Activated B cell treated with CpG ODN at 0.5 μM for 24 hours (primary cell): ENCODE results near the gene GBA2. TPM values are rescaled to one million over a fixed set of nuclear protein-coding genes. Genes with fewer than 3 reads are reported as not detected.

ENCODE experiments used
- ATAC-seq: fragments of 200-7000 bp; cut with Tn5 transposase; one replicate; pipeline ENCODE4 v1.10.0; 2021; ENCODE audit warnings: low read depth, mild to moderate bottlenecking, moderate library complexity
- CTCF ChIA-PET: fragments of 350-600 bp; sonication (Branson Sonifier 250); formaldehyde crosslinking; loops from one replicate; lab custom pipeline; 2021; ENCODE audit warnings: antibody characterized with exemption; lab: Charles Lee
- POLR2A ChIA-PET: fragments of 350-600 bp; sonication (Branson Sonifier 250); formaldehyde crosslinking; loops from one replicate; lab custom pipeline; 2021; ENCODE audit warnings: antibody characterized with exemption; lab: Charles Lee
- DNase-seq: peaks from one replicate; pipeline ENCODE4 v3.0.0; 2022
- H3K27ac Mint-ChIP-seq: one replicate; pipeline ENCODE4 v1.8.0; 2020; ENCODE audit warnings: mixed read lengths
- H3K27me3 Mint-ChIP-seq: one replicate; pipeline ENCODE4 v1.8.0; 2021; ENCODE audit warnings: mixed read lengths
- H3K36me3 Mint-ChIP-seq: one replicate; pipeline ENCODE4 v1.8.0; 2021; ENCODE audit warnings: low read depth, mixed read lengths
- H3K4me1 Mint-ChIP-seq: one replicate; pipeline ENCODE4 v1.8.0; 2021; ENCODE audit warnings: mixed read lengths
- H3K4me3 Mint-ChIP-seq: one replicate; pipeline ENCODE4 v1.8.0; 2020; ENCODE audit warnings: mild to moderate bottlenecking, mixed read lengths
- H3K9me3 Mint-ChIP-seq: one replicate; pipeline ENCODE4 v1.8.0; 2020; ENCODE audit warnings: mixed read lengths
- CTCF ChIP-seq: fragments of 200-600 bp; IDR thresholded peaks from one replicate; pipeline ENCODE4 v1.8.0; 2022; ENCODE audit warnings: antibody characterized with exemption, mild to moderate bottlenecking
- intact Hi-C: fragments of 100-400 bp; cut with micrococcal nuclease; formaldehyde crosslinking; loops from one replicate; pipeline ENCODE4 v1.15.1; 2024
- total RNA-seq: library from RNA; stranded (reverse); gene quantifications from 2 replicates; pipeline ENCODE4 v1.2.3, GENCODE V29; 2022

The GBA2 gene
- total RNA-seq, 1 donor from 2014 or later, result 104 TPM

GRCh38 chr9:35700031-35700430, 49.0 kb downstream of the GBA2 start:
- POLR2A ChIA-PET, result interaction anchor here (0.6 kb wide), 1 partner anchor 148 kb away, joined by 4 read pairs; no protein-coding TSS in a partner anchor
- Mint-ChIP-seq H3K4me3 (no peak overlapping the region), H3K36me3 (no peaks in the 10 kb centered on the region), H3K27me3 (no peaks in the 10 kb centered on the region), H3K4me1 (peaks cover 9% of the 10 kb centered on the region), H3K27ac (no peak overlapping the region), H3K9me3 (no peaks in the 10 kb centered on the region)
- TF ChIP-seq CTCF, result no peak
- intact Hi-C loops, result no loop called here
- no peak for ATAC-seq
- DNase-seq, result no peak
- CTCF ChIA-PET, result no interaction called here

GRCh38 chr9:35698231-35698630, 50.8 kb downstream of the GBA2 start:
- no peak for TF ChIP-seq CTCF
- H3K4me3 Mint-ChIP-seq, result no peak overlapping the region
- ChIA-PET POLR2A (no interaction called here), CTCF (interaction anchor here (1.5 to 4.6 kb wide), 4 partner anchors 41 to 94 kb away, joined by 3 to 41 read pairs (median 36); partner anchors contain the start of genes CCDC107, RMRP and TESK1)
- DNase-seq (no peak), ATAC-seq (no peak)
- H3K27me3 Mint-ChIP-seq, result no peaks in the 10 kb centered on the region
- no peaks in the 10 kb centered on the region for H3K9me3 Mint-ChIP-seq
- intact Hi-C loops, result no loop called here
- H3K4me1 Mint-ChIP-seq, result peaks cover 9% of the 10 kb centered on the region
- H3K27ac Mint-ChIP-seq, result no peak overlapping the region
- no peaks in the 10 kb centered on the region for H3K36me3 Mint-ChIP-seq

GRCh38 chr9:35697486-35697885, 51.5 kb downstream of the GBA2 start:
- no peaks in the 10 kb centered on the region for H3K36me3 Mint-ChIP-seq
- H3K4me1 Mint-ChIP-seq, result peaks cover 9% of the 10 kb centered on the region
- POLR2A ChIA-PET, result interaction anchor here (1.2 to 2.8 kb wide), 3 partner anchors 39 to 52 kb away, joined by 3 to 24 read pairs (median 7); partner anchors contain the start of genes CCDC107 and RMRP
- H3K9me3 Mint-ChIP-seq, result no peaks in the 10 kb centered on the region
- H3K27me3 Mint-ChIP-seq, result no peaks in the 10 kb centered on the region
- ATAC-seq, result no peak
- TF ChIP-seq CTCF, result no peak
- CTCF ChIA-PET, result interaction anchor here (0.9 to 4.6 kb wide), 19 partner anchors 10 to 185 kb away, joined by 3 to 52 read pairs (median 9); partner anchors contain the start of genes ARHGEF39, CCDC107, CREB3 and RGP1
- DNase-seq, result no peak
- H3K27ac Mint-ChIP-seq, result no peak overlapping the region
- no peak overlapping the region for H3K4me3 Mint-ChIP-seq
- intact Hi-C loops, result loop anchor here (2.0 kb wide), 1 partner anchor 35 kb away; the partner anchor contains the start of genes CREB3 and TLN1

- ChIA-PET CTCF (interaction anchor here (0.7 to 4.6 kb wide), 29 partner anchors 9 to 186 kb away, joined by 3 to 52 read pairs (median 7); partner anchors contain the start of genes ARHGEF39, CCDC107, CD72 and CREB3), POLR2A (interaction anchor here (0.6 to 2.8 kb wide), 18 partner anchors 9 to 581 kb away, joined by 3 to 24 read pairs (median 4); partner anchors contain the start of genes ARHGEF39, ATOSB, CCDC107 and CREB3)
- Mint-ChIP-seq H3K4me3 (no peak overlapping the region), H3K36me3 (no peaks in the 10 kb centered on the region), H3K9me3 (no peaks in the 10 kb centered on the region), H3K27ac (peak overlapping the region; percentile 76), H3K4me1 (peaks cover 9% of the 10 kb centered on the region), H3K27me3 (no peaks in the 10 kb centered on the region)
- ATAC-seq (peak; percentile 98), DNase-seq (peak; percentile 50)
- intact Hi-C loops, result loop anchor here (1.0 to 2.0 kb wide), 5 partner anchors 36 to 92 kb away; partner anchors contain the start of genes CD72, CREB3 and TLN1
- no peak for TF ChIP-seq CTCF
Measured at GRCh38 chr9:35696520-35697215, 52.4 kb downstream of the GBA2 start.
